CD14-positive monocyte (primary cell): ENCODE results near the gene TMEM203. TPM values are rescaled to one million over a fixed set of nuclear protein-coding genes. Genes with fewer than 3 reads are reported as not detected.

Source experiments
- DNase-seq, 3 donors: peaks; one replicate each; pipeline ENCODE4 v3.0.0-alpha.2; 2011 to 2022
- H2AFZ ChIP-seq: 2 replicates; pipeline ENCODE4 v1.6.0; 2012; ENCODE audit warnings: mild to moderate bottlenecking, low read depth, low read length, inconsistent platforms; ENCODE audit not compliant: insufficient read depth, poor library complexity, severe bottlenecking
- H3K27ac ChIP-seq, 2 donors: 1 replicate in 1 of 2; 2 replicates in 1 of 2; pipeline ENCODE4 v1.5.1; 2012 to 2013; ENCODE audit warnings: low read length in 2 of 2, control low read depth in 1 of 2, inconsistent platforms in 1 of 2, low read depth in 1 of 2, mild to moderate bottlenecking in 1 of 2
- H3K27me3 ChIP-seq, 2 donors: one replicate each; pipeline versions ENCODE4 v1.6.0 to v1.6.1; 2011 to 2013; ENCODE audit warnings: low read length in 2 of 2; ENCODE audit not compliant: control insufficient read depth in 2 of 2, insufficient read depth in 2 of 2
- H3K36me3 ChIP-seq, 2 donors: replicated peaks in 1 of 2; 1 replicate in 1 of 2; 2 replicates in 1 of 2; pipeline versions ENCODE4 v1.5.1 to v1.6.1; 2012 to 2013; ENCODE audit warnings: low read length in 2 of 2, control low read depth in 1 of 2, inconsistent platforms in 1 of 2, mild to moderate bottlenecking in 1 of 2; ENCODE audit not compliant: insufficient read depth in 2 of 2, control insufficient read depth in 1 of 2
- H3K4me1 ChIP-seq, 2 donors: 1 replicate in 1 of 2; 2 replicates in 1 of 2; pipeline versions ENCODE4 v1.5.1 to v1.6.1; 2012 to 2013; ENCODE audit warnings: low read length in 2 of 2, control low read depth in 1 of 2, inconsistent platforms in 1 of 2, mild to moderate bottlenecking in 1 of 2, moderate library complexity in 1 of 2; ENCODE audit not compliant: insufficient read depth in 2 of 2, control insufficient read depth in 1 of 2
- H3K4me2 ChIP-seq: replicated peaks from 2 replicates; pipeline ENCODE3; 2012; ENCODE audit warnings: low read length, moderate library complexity, mild to moderate bottlenecking; ENCODE audit not compliant: poor library complexity, severe bottlenecking; ENCODE audit errors: extremely low read depth
- H3K4me3 ChIP-seq, 3 experiments: fragments of 200-600 bp in 1 of 3; sonication (generic) in 1 of 3; replicated peaks in 1 of 3; 1 replicate in 2 of 3; 2 replicates in 1 of 3; pipeline ENCODE4 v1.5.1; 2011 to 2013; ENCODE audit warnings: low read length in 3 of 3, mild to moderate bottlenecking in 3 of 3, control low read depth in 2 of 3, low read depth in 2 of 3, inconsistent platforms in 1 of 3, moderate library complexity in 1 of 3
- H3K79me2 ChIP-seq: 2 replicates; pipeline ENCODE4 v1.6.0; 2012; ENCODE audit warnings: mild to moderate bottlenecking, control low read depth, inconsistent platforms, low read length, moderate library complexity; ENCODE audit not compliant: insufficient read depth
- H3K9ac ChIP-seq: 2 replicates; pipeline ENCODE4 v1.6.0; 2017; ENCODE audit warnings: low read length, mild to moderate bottlenecking; ENCODE audit not compliant: insufficient read depth, poor library complexity, severe bottlenecking
- H3K9me3 ChIP-seq, 2 donors: replicated peaks in 1 of 2; 1 replicate in 1 of 2; 2 replicates in 1 of 2; pipeline versions ENCODE4 v1.5.1 to v1.6.1; 2012 to 2013; ENCODE audit warnings: low read length in 2 of 2, control low read depth in 1 of 2; ENCODE audit not compliant: control insufficient read depth in 1 of 2, insufficient read depth in 1 of 2
- H4K20me1 ChIP-seq: 2 replicates; pipeline ENCODE4 v1.6.0; 2012; ENCODE audit warnings: mild to moderate bottlenecking, low read length, control low read depth, moderate library complexity; ENCODE audit not compliant: insufficient read depth
- H3K27ac Mint-ChIP-seq, 7 donors: one replicate each; pipeline ENCODE4 v1.8.0; 2020; ENCODE audit warnings: mild to moderate bottlenecking in 7 of 7, mixed read lengths in 7 of 7, moderate library complexity in 6 of 7, inconsistent platforms in 2 of 7
- H3K27me3 Mint-ChIP-seq, 3 donors: one replicate each; pipeline ENCODE4 v1.8.0; 2021 to 2022; ENCODE audit warnings: low read depth in 3 of 3, mild to moderate bottlenecking in 3 of 3, mixed read lengths in 3 of 3, moderate library complexity in 3 of 3, inconsistent platforms in 1 of 3
- H3K36me3 Mint-ChIP-seq, 2 donors: one replicate each; pipeline ENCODE4 v1.8.0; 2020; ENCODE audit warnings: mixed read lengths in 2 of 2, inconsistent platforms in 1 of 2, mild to moderate bottlenecking in 1 of 2
- H3K4me1 Mint-ChIP-seq: one replicate; pipeline ENCODE4 v1.8.0; 2020; ENCODE audit warnings: mild to moderate bottlenecking, mixed read lengths
- H3K4me3 Mint-ChIP-seq, 2 donors: one replicate each; pipeline ENCODE4 v1.8.0; 2020; ENCODE audit warnings: mild to moderate bottlenecking in 2 of 2, mixed read lengths in 2 of 2, moderate library complexity in 1 of 2
- H3K9me3 Mint-ChIP-seq, 7 donors: one replicate each; pipeline ENCODE4 v1.8.0; 2020 to 2022; ENCODE audit warnings: mixed read lengths in 7 of 7, mild to moderate bottlenecking in 6 of 7, moderate library complexity in 6 of 7, inconsistent platforms in 2 of 7
- CTCF ChIP-seq: fragments of 200-600 bp; IDR thresholded peaks from one replicate; pipeline ENCODE4 v1.8.0; 2022; ENCODE audit warnings: antibody characterized with exemption, mild to moderate bottlenecking
- WGBS: methylation state at CpG from one replicate; pipeline ENCODE4 v1.1.5; 2013; ENCODE audit warnings: missing lambda C conversion rate; ENCODE audit not compliant: insufficient coverage; 5-methylcytosine and 5-hydroxymethylcytosine counted together
- intact Hi-C, 2 donors: fragments of 100-400 bp; cut with micrococcal nuclease; formaldehyde crosslinking; loops; one replicate each; pipeline versions ENCODE4 v1.15.0 to v1.15.1; 2023
- polyA plus RNA-seq, 3 donors: library from polyadenylated mRNA; depleted of rRNA in 1 of 3; unstranded in 2 of 3; stranded (reverse) in 1 of 3; fragments of 300-500 nt in 2 of 3; fragments of >200 nt in 1 of 3; fragmentation: Illumina TruSeq in 2 of 3; gene quantifications; 1 replicate in 2 of 3; 2 replicates in 1 of 3; pipeline ENCODE4 v1.2.3, GENCODE V29; 2012 to 2021

TMEM203 gene
- polyA plus RNA-seq, 3 donors, result 13.1 to 88.1 (median 76.1) TPM

GRCh38 chr9:137204731-137205125 lies 720 bp downstream of the TMEM203 start:
- Mint-ChIP-seq H3K9me3 (peaks cover 0 to 2% (median 0%) of the 10 kb centered on the region in 7 donors), H3K27me3 (peaks cover 0 to 1% (median 0%) of the 10 kb centered on the region in 3 donors), H3K4me3 (peak overlapping the region; percentile 92 to 94), H3K27ac (peak overlapping the region; percentile 91 to 96 (median 93)), H3K36me3 (peaks cover 15 to 24% of the 10 kb centered on the region in 2 donors), H3K4me1 (peaks cover 46% of the 10 kb centered on the region)
- DNase-seq, result no peak
- intact Hi-C loops, result loop anchor here (1.0 to 5.0 kb wide), 4 partner anchors 16 to 348 kb away; partner anchors contain the start of genes ANAPC2 (in 1 of the 2), MRPL41 (in 1 of the 2), PNPLA7 (in 1 of the 2) and SSNA1 (in 1 of the 2)
- Histone ChIP-seq H3K4me1 (peaks cover 35 to 52% of the 10 kb centered on the region in 2 donors), H3K4me2 (peak overlapping the region; percentile 89), H4K20me1 (peaks cover 7% of the 10 kb centered on the region), H3K27ac (peak overlapping the region; percentile 73 to 92), H3K9me3 (no peaks in the 10 kb centered on the region), H3K36me3 (peaks cover 4 to 18% of the 10 kb centered on the region in 2 donors), H3K79me2 (peaks cover 56% of the 10 kb centered on the region), H3K27me3 (no peaks in the 10 kb centered on the region), H3K4me3 (peak overlapping the region; percentile 77 to 91 (median 84)), H3K9ac (peak overlapping the region; percentile 92), H2AFZ (peak overlapping the region; percentile 86)
- no peak for TF ChIP-seq CTCF
- 22% methylated on average over 21 of the region's 21 CpGs for WGBS

GRCh38 chr9:137202966-137203365 lies 2.5 kb downstream of the TMEM203 start:
- Histone ChIP-seq H3K27ac (no peak overlapping the region), H3K79me2 (peaks cover 61% of the 10 kb centered on the region), H3K27me3 (peaks cover 0 to 4% of the 10 kb centered on the region in 2 donors), H3K4me1 (peaks cover 50 to 70% of the 10 kb centered on the region in 2 donors), H3K9me3 (no peaks in the 10 kb centered on the region), H3K9ac (no peak overlapping the region), H4K20me1 (peaks cover 23% of the 10 kb centered on the region), H3K36me3 (peaks cover 0 to 6% of the 10 kb centered on the region in 2 donors), H3K4me2 (no peak overlapping the region), H3K4me3 (no peak overlapping the region), H2AFZ (no peak overlapping the region)
- no peak overlapping the region for H3K27ac Mint-ChIP-seq
- TF ChIP-seq CTCF, result no peak
- no peak overlapping the region for H3K4me3 Mint-ChIP-seq
- H3K36me3 Mint-ChIP-seq, result peaks cover 4 to 8% of the 10 kb centered on the region in 2 donors
- intact Hi-C loops, result loop anchor here in 1 of 2 donors (5.0 kb wide), 2 partner anchors 39 to 349 kb away; partner anchors contain the start of genes MRPL41, PNPLA7 and TUBB4B
- peaks cover 0 to 2% (median 0%) of the 10 kb centered on the region in 7 donors for H3K9me3 Mint-ChIP-seq
- no peak for DNase-seq
- H3K4me1 Mint-ChIP-seq, result peaks cover 58% of the 10 kb centered on the region
- 89% methylated on average over 7 of the region's 8 CpGs for WGBS
- peaks cover 0 to 4% (median 0%) of the 10 kb centered on the region in 3 donors for H3K27me3 Mint-ChIP-seq
